ENCODE results near the gene ABI3BP.

- TF ChIP-seq EZH2 (IDR thresholded peaks at IDR 0.05; ENCODE audit: low read length, missing control alignments): no peak
- TF ChIP-seq CTCF (conservative IDR thresholded peaks at IDR 0.05 in 1 of 2, IDR thresholded peaks at IDR 0.05 in 1 of 2; ENCODE audit: low read depth in 1 of 2, low read length in 2 of 2): no peak
These were observed 167.6 kb downstream of the ABI3BP start for GRCh38 chr3:100825574-100825973.

Measured in fibroblast of lung (primary cell).